GM23338 (cell line): ENCODE data around the gene PTPRH. TPM values are rescaled to one million over a fixed set of nuclear protein-coding genes. Genes with fewer than 3 reads are reported as not detected.

Experiments used
- ATAC-seq: fragments of 200-7000 bp; cut with Tn5 transposase; 3 replicates; pipeline ENCODE4 v1.9.1; 2020
- DNase-seq: peaks from one replicate; pipeline ENCODE4 v3.0.0-alpha.2; 2015; ENCODE audit warnings: low spot score
- H2AFZ ChIP-seq: fragments of 200-600 bp; sonication (generic); 2 replicates; pipeline ENCODE4 v1.8.0; 2016; ENCODE audit warnings: antibody characterized with exemption, mild to moderate bottlenecking, moderate library complexity
- H3F3A ChIP-seq: fragments of 200-600 bp; sonication (generic); replicated peaks from 2 replicates; pipeline ENCODE4 v1.8.0; 2017; ENCODE audit warnings: antibody characterized with exemption, mixed run types, low read depth
- H3K27ac ChIP-seq: fragments of 200-600 bp; sonication (generic); 2 replicates; pipeline ENCODE4 v1.6.1; 2016; ENCODE audit warnings: low read depth
- H3K27me3 ChIP-seq: fragments of 200-600 bp; sonication (generic); 2 replicates; pipeline ENCODE4 v1.8.0; 2016; ENCODE audit warnings: mild to moderate bottlenecking, mixed run types, moderate library complexity; ENCODE audit not compliant: insufficient read depth
- H3K36me3 ChIP-seq: fragments of 200-600 bp; sonication (generic); 2 replicates; pipeline ENCODE4 v1.8.0; 2016; ENCODE audit warnings: mild to moderate bottlenecking; ENCODE audit not compliant: insufficient read depth
- H3K4me1 ChIP-seq: fragments of 200-600 bp; sonication (generic); 2 replicates; pipeline ENCODE4 v1.8.0; 2016; ENCODE audit warnings: mild to moderate bottlenecking, moderate library complexity; ENCODE audit not compliant: insufficient read depth
- H3K4me2 ChIP-seq: fragments of 200-600 bp; sonication (generic); 2 replicates; pipeline ENCODE4 v1.7.1; 2017; ENCODE audit warnings: mixed run types
- H3K4me3 ChIP-seq: fragments of 200-600 bp; sonication (generic); 2 replicates; pipeline ENCODE4 v1.6.1; 2016; ENCODE audit warnings: mixed run types
- H3K79me2 ChIP-seq: fragments of 200-600 bp; sonication (generic); replicated peaks from 2 replicates; pipeline ENCODE4 v1.8.0; 2017; ENCODE audit warnings: mild to moderate bottlenecking; ENCODE audit not compliant: insufficient read depth
- H3K9me2 ChIP-seq: fragments of 200-600 bp; sonication (generic); 2 replicates; pipeline ENCODE4 v1.8.0; 2017; ENCODE audit not compliant: insufficient read depth
- H4K20me1 ChIP-seq: fragments of 200-600 bp; sonication (generic); replicated peaks from 2 replicates; pipeline ENCODE4 v1.8.0; 2017; ENCODE audit warnings: mild to moderate bottlenecking; ENCODE audit not compliant: insufficient read depth
- H3K27ac Mint-ChIP-seq: 2 replicates; pipeline ENCODE4 v1.8.0; 2020; ENCODE audit warnings: inconsistent platforms, mild to moderate bottlenecking, moderate library complexity, mixed read lengths
- H3K27me3 Mint-ChIP-seq: 3 replicates; pipeline ENCODE4 v1.8.0; 2022; ENCODE audit warnings: low read depth, mild to moderate bottlenecking, moderate library complexity, mixed read lengths, inconsistent platforms; ENCODE audit not compliant: insufficient read depth, poor library complexity
- H3K36me3 Mint-ChIP-seq: 3 replicates; pipeline ENCODE4 v1.8.0; 2021; ENCODE audit warnings: low read depth, mild to moderate bottlenecking, inconsistent platforms, moderate library complexity, mixed read lengths
- H3K4me1 Mint-ChIP-seq: 3 replicates; pipeline ENCODE4 v1.8.0; 2020; ENCODE audit warnings: mild to moderate bottlenecking, inconsistent platforms, mixed read lengths
- H3K4me3 Mint-ChIP-seq: 3 replicates; pipeline ENCODE4 v1.8.0; 2021; ENCODE audit warnings: moderate library complexity, mild to moderate bottlenecking, inconsistent platforms, mixed read lengths
- H3K9me3 Mint-ChIP-seq: 3 replicates; pipeline ENCODE4 v1.8.0; 2020; ENCODE audit warnings: moderate library complexity, mild to moderate bottlenecking, inconsistent platforms, mixed read lengths
- ETS1 ChIP-seq: IDR thresholded peaks from 2 replicates; pipeline ENCODE4 v1.6.1; 2016; ENCODE audit warnings: antibody characterized with exemption
- EZH2 ChIP-seq: fragments of 200-600 bp; sonication (generic); IDR thresholded peaks from one replicate; pipeline ENCODE4 v1.8.0; 2017; ENCODE audit warnings: antibody characterized with exemption, mild to moderate bottlenecking, low read depth; ENCODE audit not compliant: unreplicated experiment
- EZH2phosphoT487 ChIP-seq: fragments of 200-600 bp; sonication (generic); IDR thresholded peaks from one replicate; pipeline ENCODE4 v1.8.1; 2018; ENCODE audit warnings: antibody characterized with exemption; ENCODE audit not compliant: unreplicated experiment
- NANOG ChIP-seq: IDR thresholded peaks from 2 replicates; pipeline ENCODE4 v1.6.1; 2016; ENCODE audit warnings: antibody characterized with exemption, borderline replicate concordance
- STAT1 ChIP-seq: IDR thresholded peaks from one replicate; pipeline ENCODE4 v1.6.1; 2016; ENCODE audit warnings: antibody characterized with exemption; ENCODE audit not compliant: unreplicated experiment
- ZNF114 ChIP-seq: fragments of 250-450 bp; sonication (Bioruptor Pico); IDR thresholded peaks from 2 replicates; pipeline ENCODE4 v1.5.0; 2020; ENCODE audit warnings: mild to moderate bottlenecking, moderate library complexity
- ZNF462 ChIP-seq: fragments of 250-450 bp; sonication (Bioruptor Pico); IDR thresholded peaks from 2 replicates; pipeline ENCODE4 v1.5.0; 2020; ENCODE audit warnings: mild to moderate bottlenecking, moderate library complexity
- polyA plus RNA-seq: library from polyadenylated mRNA; unstranded; fragments of >200 nt; fragmentation: Nextera tagmentation; extraction: Ambion mirVana; gene quantifications from 2 replicates; pipeline ENCODE4 v1.2.1, GENCODE V29; 2016
- total RNA-seq: library from RNA; depleted of rRNA; stranded (reverse); fragments of >200 nt; shearing (Covaris generic); gene quantifications from 2 replicates; pipeline ENCODE4 v1.2.3, GENCODE V29; 2014

PTPRH gene
- total and polyA plus RNA-seq, 2 experiments from 2014 or later = 0.16 to 2.1 TPM

GRCh38 chr19:55239004-55239403 lies 29.7 kb upstream of the PTPRH start (continued):
- no peak for TF ChIP-seq ZNF462 (CRISPR knock-in tag)
- no peak for TF ChIP-seq EZH2
- no peak for TF ChIP-seq ZNF114 (CRISPR knock-in tag)
- TF ChIP-seq STAT1 = no peak
- no peak for TF ChIP-seq EZH2phosphoT487
- no peak for TF ChIP-seq NANOG

GRCh38 chr19:55238030-55238429 lies 28.7 kb upstream of the PTPRH start:
- no peak overlapping the region for H3K4me3 ChIP-seq
- H3F3A ChIP-seq = no peaks in the 10 kb centered on the region
- Mint-ChIP-seq H3K27ac (no peak overlapping the region), H3K36me3 (peaks cover 52% of the 10 kb centered on the region), H3K9me3 (no peaks in the 10 kb centered on the region), H3K27me3 (peaks cover 2% of the 10 kb centered on the region), H3K4me1 (no peaks in the 10 kb centered on the region), H3K4me3 (no peak overlapping the region)
- H3K36me3 ChIP-seq = peaks cover 8% of the 10 kb centered on the region
- no peak overlapping the region for H2AFZ ChIP-seq
- H3K4me1 ChIP-seq = no peaks in the 10 kb centered on the region
- no peaks in the 10 kb centered on the region for H3K9me2 ChIP-seq
- DNase-seq = no peak
- TF ChIP-seq ZNF462 (CRISPR knock-in tag) (no peak), ETS1 (no peak), NANOG (no peak)
- H3K79me2 ChIP-seq = no peaks in the 10 kb centered on the region
- ATAC-seq = no peak
- no peaks in the 10 kb centered on the region for H3K27me3 ChIP-seq
- no peaks in the 10 kb centered on the region; the same call in none of the 2 replicates for H4K20me1 ChIP-seq
- no peak overlapping the region for H3K4me2 ChIP-seq
- no peak overlapping the region for H3K27ac ChIP-seq
